Keratinocyte (primary cell): ENCODE measurements around the gene TBC1D9B. TPM values are rescaled to one million over a fixed set of nuclear protein-coding genes. Genes with fewer than 3 reads are reported as not detected.

ENCODE experiments used
- DNase-seq: peaks from one replicate; pipeline ENCODE4 v3.0.0-alpha.2; 2011; ENCODE audit warnings: low read depth, missing footprints, low spot score
- FAIRE-seq: peaks from 2 replicates; lab custom pipeline; 2011; peaks lifted over from hg19 to GRCh38; lab: Jason Lieb, UNC
- H2AFZ ChIP-seq: 2 replicates; pipeline ENCODE4 v1.6.0; 2012; ENCODE audit warnings: low read length, control low read depth, inconsistent platforms; ENCODE audit not compliant: control insufficient read depth
- H3K27ac ChIP-seq: 2 replicates; pipeline ENCODE4 v1.5.1; 2011; ENCODE audit warnings: low read length; ENCODE audit not compliant: control insufficient read depth, insufficient read depth
- H3K27me3 ChIP-seq: 3 replicates; pipeline ENCODE4 v1.6.0; 2011; ENCODE audit warnings: low read length; ENCODE audit not compliant: control insufficient read depth, insufficient read depth; ENCODE audit errors: extremely low read depth
- H3K36me3 ChIP-seq, 2 experiments: 2 replicates in 1 of 2; 3 replicates in 1 of 2; pipeline ENCODE4 v1.5.1; 2011; ENCODE audit warnings: low read length in 2 of 2, mild to moderate bottlenecking in 1 of 2; ENCODE audit not compliant: control insufficient read depth in 2 of 2, insufficient read depth in 2 of 2; ENCODE audit errors: extremely low read depth in 1 of 2
- H3K4me1 ChIP-seq: 3 replicates; pipeline ENCODE4 v1.5.1; 2011; ENCODE audit warnings: low read length; ENCODE audit not compliant: control insufficient read depth, insufficient read depth; ENCODE audit errors: extremely low read depth
- H3K4me2 ChIP-seq: 3 replicates; pipeline ENCODE4 v1.6.0; 2011; ENCODE audit warnings: low read depth, low read length; ENCODE audit not compliant: control insufficient read depth, insufficient read depth; ENCODE audit errors: extremely low read depth
- H3K4me3 ChIP-seq, 3 experiments: fragments of 200-600 bp in 1 of 3; sonication (generic) in 1 of 3; 2 replicates in 2 of 3; 3 replicates in 1 of 3; pipeline ENCODE4 v1.5.1; 2011 to 2016; ENCODE audit warnings: low read length in 3 of 3, mild to moderate bottlenecking in 3 of 3, control low read depth in 2 of 3, inconsistent platforms in 1 of 3, low read depth in 1 of 3, mixed read lengths in 1 of 3, mixed run types in 1 of 3, moderate library complexity in 1 of 3; ENCODE audit not compliant: control insufficient read depth in 2 of 3, insufficient read depth in 2 of 3; ENCODE audit errors: extremely low read depth in 1 of 3
- H3K79me2 ChIP-seq: 2 replicates; pipeline ENCODE4 v1.6.0; 2012; ENCODE audit warnings: low read length; ENCODE audit not compliant: control insufficient read depth, insufficient read depth
- H3K9ac ChIP-seq: 3 replicates; pipeline ENCODE4 v1.6.0; 2011; ENCODE audit warnings: low read length; ENCODE audit not compliant: control insufficient read depth, insufficient read depth; ENCODE audit errors: extremely low read depth
- H3K9me1 ChIP-seq: 3 replicates; pipeline ENCODE4 v1.6.0; 2011; ENCODE audit warnings: low read length; ENCODE audit not compliant: control insufficient read depth, insufficient read depth; ENCODE audit errors: extremely low read depth
- H3K9me3 ChIP-seq: 2 replicates; pipeline ENCODE4 v1.5.1; 2012; ENCODE audit warnings: low read depth, low read length; ENCODE audit not compliant: control insufficient read depth
- H4K20me1 ChIP-seq: 3 replicates; pipeline ENCODE4 v1.6.0; 2011; ENCODE audit warnings: low read length; ENCODE audit not compliant: control insufficient read depth, insufficient read depth; ENCODE audit errors: extremely low read depth
- CTCF ChIP-seq, 3 experiments: IDR thresholded peaks in 1 of 3; conservative IDR thresholded peaks in 1 of 3; optimal IDR thresholded peaks in 1 of 3; 2 replicates in 2 of 3; 3 replicates in 1 of 3; pipeline versions ENCODE3 to v1.5.1; 2011; ENCODE audit warnings: low read length in 3 of 3, mild to moderate bottlenecking in 3 of 3, moderate library complexity in 2 of 3, control low read depth in 1 of 3, inconsistent platforms in 1 of 3; ENCODE audit not compliant: insufficient read depth in 2 of 3; ENCODE audit errors: extremely low read depth in 1 of 3
- EZH2 ChIP-seq: IDR thresholded peaks from one replicate; pipeline ENCODE4 v1.6.1; 2012; ENCODE audit warnings: inconsistent platforms, mild to moderate bottlenecking, low read length, moderate library complexity
- dilution Hi-C: fragments of 300-500 bp; cut with MboI; formaldehyde crosslinking; loops from one replicate; pipeline ENCODE4 v1.7.0; 2020; ENCODE audit warnings: low sequenced_read_pairs; ENCODE audit not compliant: extremely low pct_ligation_motif_present
- polyA plus RNA-seq, 5 experiments: library from polyadenylated mRNA; depleted of rRNA in 3 of 5; stranded (reverse) in 3 of 5; stranded (forward) in 1 of 5; unstranded in 1 of 5; fragments of >200 nt; gene quantifications; 1 replicate in 1 of 5; 2 replicates in 3 of 5; 3 replicates in 1 of 5; pipeline versions ENCODE4 v1.2.1 to v1.2.3, GENCODE V29; 2011 to 2012; ENCODE audit warnings: missing spikeins in 2 of 5, low read depth in 1 of 5, low replicate concordance in 1 of 5

Gene TBC1D9B
- polyA plus RNA-seq, 1 donor (not counting 4 experiments of a cell fraction or from before 2014, with no cell fraction given) = 51.4 TPM

DNA sequence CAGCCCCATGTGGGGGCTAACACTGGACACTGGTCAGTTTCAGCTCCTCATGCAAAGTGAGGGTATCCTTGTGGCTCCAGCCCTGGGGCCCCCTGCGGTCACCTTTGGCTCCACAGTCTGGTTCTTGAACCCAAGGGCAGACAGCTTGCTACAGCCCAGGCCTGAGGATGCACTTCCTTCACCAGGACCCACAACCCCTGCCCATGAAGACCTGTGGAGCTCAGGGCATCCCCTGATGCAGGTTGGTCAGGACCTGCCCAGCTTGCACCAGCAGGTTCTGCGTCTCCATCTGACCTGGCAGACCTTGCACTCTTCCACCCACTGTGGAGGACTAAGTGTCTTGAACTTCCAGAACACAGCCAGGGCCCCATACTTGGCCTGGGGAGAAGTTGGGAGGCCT is 45.4 kb downstream of the TBC1D9B start:
- Histone ChIP-seq H3K9me1 (no peaks in the 10 kb centered on the region), H3K27me3 (no peaks in the 10 kb centered on the region), H3K4me2 (no peak overlapping the region), H3K79me2 (peaks cover 4% of the 10 kb centered on the region), H3K27ac (no peak overlapping the region), H4K20me1 (no peaks in the 10 kb centered on the region), H3K9me3 (no peaks in the 10 kb centered on the region), H3K4me1 (peaks cover 8% of the 10 kb centered on the region), H2AFZ (no peak overlapping the region), H3K4me3 (no peak overlapping the region), H3K36me3 (peaks cover 22 to 40% of the 10 kb centered on the region in 2 experiments), H3K9ac (no peak overlapping the region)
- dilution Hi-C loops = no loop called here
- TF ChIP-seq CTCF (optimal IDR thresholded peaks at IDR 0.05 in 1 of 3, IDR thresholded peaks at IDR 0.05 in 1 of 3, conservative IDR thresholded peaks at IDR 0.05 in 1 of 3; ENCODE audit: extremely low read depth in 1 of 3, insufficient read depth in 2 of 3, low read length in 3 of 3) (no peak), EZH2 (no peak)
- DNase-seq (no peak), FAIRE-seq (no peak)

GRCh38 chr5:179860301-179860700 is 47.4 kb downstream of the TBC1D9B start:
- no peak overlapping the region for H3K27ac ChIP-seq
- no peaks in the 10 kb centered on the region for H3K27me3 ChIP-seq
- H2AFZ ChIP-seq = no peak overlapping the region
- H3K9me3 ChIP-seq = no peaks in the 10 kb centered on the region
- FAIRE-seq = no peak
- TF ChIP-seq CTCF (optimal IDR thresholded peaks at IDR 0.05 in 1 of 3, IDR thresholded peaks at IDR 0.05 in 1 of 3, conservative IDR thresholded peaks at IDR 0.05 in 1 of 3; ENCODE audit: extremely low read depth in 1 of 3, insufficient read depth in 2 of 3, low read length in 3 of 3) (no peak), EZH2 (no peak)
- no peaks in the 10 kb centered on the region for H3K9me1 ChIP-seq
- peaks cover 6% of the 10 kb centered on the region for H3K4me1 ChIP-seq
- no peak for DNase-seq
- no peak overlapping the region for H3K4me3 ChIP-seq
- peaks cover 13 to 26% of the 10 kb centered on the region in 2 experiments for H3K36me3 ChIP-seq
- H3K9ac ChIP-seq = no peak overlapping the region
- no peak overlapping the region for H3K4me2 ChIP-seq
- H4K20me1 ChIP-seq = no peaks in the 10 kb centered on the region
- dilution Hi-C loops = no loop called here
- H3K79me2 ChIP-seq = peaks cover 11% of the 10 kb centered on the region
